ENCODE data around the gene GPANK1. TPM values are rescaled to one million over a fixed set of nuclear protein-coding genes. Genes with fewer than 3 reads are reported as not detected.
A peak's percentile ranks its signal among the peaks of the same experiment; 100 is the strongest.

GPANK1 gene
- total RNA-seq, 6 donors from 2014 or later = 12.0 to 45.1 (median 16.6) TPM

- H3K27me3 ChIP-seq = no peaks in the 10 kb centered on the region
- peaks cover 0 to 33% (median 13%) of the 10 kb centered on the region in 4 donors for H3K36me3 ChIP-seq
- DNase-seq = no peak
- WGBS, 2 donors = 27% methylated on average over 6 to 7 of the region's 7 CpGs
- H3K27ac ChIP-seq = peak overlapping the region; percentile 97 to 99 (median 98)
- peaks cover 21 to 35% (median 23%) of the 10 kb centered on the region in 4 donors for H3K4me1 ChIP-seq
- ATAC-seq (ENCODE audit: low FRiP score in 2 of 2) = no peak
- H3K9me3 ChIP-seq = no peaks in the 10 kb centered on the region
- H3K4me3 ChIP-seq = peak overlapping the region in 3 of 4 donors; percentile 64 to 74 (median 72)
- TF ChIP-seq POLR2AphosphoS5 (IDR thresholded peaks at IDR 0.05) = no peak
These were observed 37.0 kb upstream of the GPANK1 start for GRCh38 chr6:31701666-31702404.

DNA sequence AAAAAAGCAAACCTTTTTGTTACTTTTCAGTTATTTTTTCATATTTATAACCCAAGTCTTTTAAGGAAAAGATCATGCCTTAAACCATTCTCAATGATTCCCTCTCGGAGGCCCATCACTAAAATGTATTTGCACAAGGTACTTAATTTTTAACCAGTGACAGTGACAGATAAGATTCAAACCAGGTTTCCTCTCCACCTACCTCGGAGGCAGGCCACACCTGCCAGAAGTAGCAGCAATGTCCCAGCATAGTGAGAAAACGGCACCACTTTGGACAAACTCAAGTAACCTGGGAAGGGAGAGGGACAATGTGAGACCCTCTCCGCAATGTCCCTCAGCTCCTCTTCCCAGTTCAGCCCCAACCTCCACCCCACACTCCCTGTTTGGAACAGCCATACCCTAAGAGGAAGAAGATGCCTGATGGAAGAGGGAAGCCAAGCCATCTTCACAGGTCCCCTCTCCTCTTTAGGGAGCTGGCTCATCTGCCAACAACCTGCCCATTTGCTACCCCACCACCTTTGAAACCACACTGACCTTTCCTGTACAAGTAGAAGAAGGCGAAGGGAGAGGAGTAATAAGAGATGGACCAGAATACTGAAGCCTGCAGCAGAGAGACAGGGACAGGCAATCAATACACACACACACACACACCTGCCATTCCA lies 36.1 kb upstream of the GPANK1 start:
- 76 to 85% methylated on average over 5 of the region's 5 CpGs for WGBS, 2 donors
- H3K9me3 ChIP-seq = no peaks in the 10 kb centered on the region
- H3K27ac ChIP-seq = peak overlapping the region in 1 of 4 donors; percentile 99
- no peak for DNase-seq
- peaks cover 0 to 43% (median 20%) of the 10 kb centered on the region in 4 donors for H3K36me3 ChIP-seq
- TF ChIP-seq POLR2A (IDR thresholded peaks at IDR 0.05) (no peak), CTCF (IDR thresholded peaks at IDR 0.05) (no peak), EP300 (IDR thresholded peaks at IDR 0.05) (no peak), POLR2AphosphoS5 (IDR thresholded peaks at IDR 0.05) (no peak)
- H3K27me3 ChIP-seq = no peaks in the 10 kb centered on the region
- peaks cover 21 to 35% (median 23%) of the 10 kb centered on the region in 4 donors for H3K4me1 ChIP-seq
- H3K4me3 ChIP-seq = peak overlapping the region in 1 of 4 donors; percentile 64
- no peak for ATAC-seq (ENCODE audit: low FRiP score in 2 of 2)

GRCh38 chr6:31697555-31697954 lies 32.8 kb upstream of the GPANK1 start:
- no peak overlapping the region for H3K27ac ChIP-seq
- H3K36me3 ChIP-seq = peaks cover 9 to 75% (median 48%) of the 10 kb centered on the region in 4 donors
- H3K27me3 ChIP-seq = no peaks in the 10 kb centered on the region
- ATAC-seq (ENCODE audit: low FRiP score in 2 of 2) (no peak), DNase-seq (no peak)
- H3K9me3 ChIP-seq = no peaks in the 10 kb centered on the region
- H3K4me3 ChIP-seq = no peak overlapping the region
- TF ChIP-seq POLR2A (IDR thresholded peaks at IDR 0.05) (no peak), EP300 (IDR thresholded peaks at IDR 0.05) (no peak), CTCF (IDR thresholded peaks at IDR 0.05) (no peak), POLR2AphosphoS5 (IDR thresholded peaks at IDR 0.05) (no peak)
- peaks cover 15 to 28% (median 18%) of the 10 kb centered on the region in 4 donors for H3K4me1 ChIP-seq
- 43 to 57% methylated on average over 3 of the region's 3 CpGs for WGBS, 2 donors

DNA sequence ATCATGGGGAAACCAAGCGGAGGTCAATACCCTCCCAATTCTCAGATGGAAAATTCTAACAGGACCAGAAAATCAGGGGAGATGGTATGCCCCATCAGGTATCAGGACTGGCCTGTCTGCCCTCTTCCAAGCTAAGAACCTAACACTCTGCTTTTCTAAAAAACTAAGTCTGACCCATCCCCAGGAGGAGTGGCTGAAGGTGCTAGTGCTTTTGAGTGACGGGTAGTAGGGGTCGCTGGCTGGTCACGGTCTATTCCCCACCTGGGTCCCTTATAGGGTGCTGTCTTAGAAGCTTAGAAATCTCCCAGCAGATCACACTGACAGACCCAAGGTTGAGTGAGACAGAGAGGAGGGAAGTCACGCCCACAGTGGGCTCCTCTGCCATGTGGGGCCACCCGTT lies 28.7 kb upstream of the GPANK1 start:
- Histone ChIP-seq H3K27ac (no peak overlapping the region), H3K9me3 (no peaks in the 10 kb centered on the region), H3K36me3 (peaks cover 21 to 94% (median 75%) of the 10 kb centered on the region in 4 donors), H3K27me3 (no peaks in the 10 kb centered on the region), H3K4me3 (no peak overlapping the region), H3K4me1 (peaks cover 0 to 8% (median 1%) of the 10 kb centered on the region in 4 donors)
- DNase-seq (no peak), ATAC-seq (ENCODE audit: low FRiP score in 2 of 2) (no peak)
- WGBS, 2 donors = 90 to 92% methylated on average over 6 of the region's 6 CpGs
- TF ChIP-seq POLR2A (IDR thresholded peaks at IDR 0.05) = no peak
- no peak for TF ChIP-seq POLR2AphosphoS5 (IDR thresholded peaks at IDR 0.05)
- no peak for TF ChIP-seq CTCF (IDR thresholded peaks at IDR 0.05)
- TF ChIP-seq EP300 (IDR thresholded peaks at IDR 0.05) = no peak

DNA sequence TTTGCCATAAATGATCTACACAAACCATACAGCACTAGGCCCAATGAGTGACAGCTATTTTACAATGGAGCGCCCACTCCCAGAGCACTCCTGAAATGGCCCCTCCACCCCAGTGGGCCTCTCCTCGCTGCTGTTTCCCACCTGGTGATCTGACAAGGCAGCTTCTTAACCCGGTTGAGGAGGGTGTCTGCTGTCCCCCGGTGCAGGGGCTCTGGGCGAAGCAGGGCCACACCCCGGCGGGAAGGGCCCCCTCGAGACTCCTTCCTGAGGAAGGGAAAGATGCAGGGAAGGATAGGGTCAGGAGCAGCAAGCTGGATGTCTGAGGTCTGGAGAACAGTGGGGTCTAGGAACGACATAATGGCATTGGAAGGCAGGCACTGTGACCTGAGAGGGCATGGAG lies 28.1 kb upstream of the GPANK1 start:
- H3K4me3 ChIP-seq = no peak overlapping the region
- H3K27me3 ChIP-seq = no peaks in the 10 kb centered on the region
- ATAC-seq (ENCODE audit: low FRiP score in 2 of 2) = no peak
- peaks cover 0 to 1% (median 0%) of the 10 kb centered on the region in 4 donors for H3K4me1 ChIP-seq
- H3K36me3 ChIP-seq = peaks cover 21 to 95% (median 80%) of the 10 kb centered on the region in 4 donors
- no peak for DNase-seq
- 84 to 93% methylated on average over 9 of the region's 9 CpGs for WGBS, 2 donors
- TF ChIP-seq POLR2AphosphoS5 (IDR thresholded peaks at IDR 0.05) (no peak), CTCF (IDR thresholded peaks at IDR 0.05) (no peak), POLR2A (IDR thresholded peaks at IDR 0.05) (no peak), EP300 (IDR thresholded peaks at IDR 0.05) (no peak)
- H3K9me3 ChIP-seq = no peaks in the 10 kb centered on the region
- no peak overlapping the region for H3K27ac ChIP-seq

All from upper lobe of left lung (tissue), 6 donors.